Liver (tissue), 3 donors: ENCODE data around the gene CREM.
A peak's percentile ranks its signal among the peaks of the same experiment; 100 is the strongest.

Experiments used
- CTCF ChIP-seq: fragments of 150-350 bp; IDR thresholded peaks from 2 replicates; pipeline ENCODE4 v1.5.1; 2017; ENCODE audit warnings: improper control_type of control experiment, low read depth, low read length; ENCODE audit not compliant: missing input control
- RAD21 ChIP-seq, 2 donors: IDR thresholded peaks; 2 replicates each; pipeline ENCODE4 v1.6.1; 2016; ENCODE audit warnings: antibody characterized with exemption in 2 of 2, mild to moderate bottlenecking in 2 of 2
- donor health status: healthy.
- donor health status: healthy.

GRCh38 chr10:35219891-35220890, 93.5 kb downstream of the CREM start:
- TF ChIP-seq CTCF, result no peak
- peak; percentile 39 to 45 for TF ChIP-seq RAD21 (IDR thresholded peaks at IDR 0.05)
